AG08395 (cell line): ENCODE measurements around the gene CTNNA1.

Experiments
- DNase-seq: peaks from one replicate; pipeline ENCODE4 v3.0.0; 2012; ENCODE audit warnings: mixed read lengths, low spot score

CTNNA1 gene

GRCh38 chr5:138932171-138932810 is 179.1 kb downstream of the CTNNA1 start:
- no peak for DNase-seq

DNA sequence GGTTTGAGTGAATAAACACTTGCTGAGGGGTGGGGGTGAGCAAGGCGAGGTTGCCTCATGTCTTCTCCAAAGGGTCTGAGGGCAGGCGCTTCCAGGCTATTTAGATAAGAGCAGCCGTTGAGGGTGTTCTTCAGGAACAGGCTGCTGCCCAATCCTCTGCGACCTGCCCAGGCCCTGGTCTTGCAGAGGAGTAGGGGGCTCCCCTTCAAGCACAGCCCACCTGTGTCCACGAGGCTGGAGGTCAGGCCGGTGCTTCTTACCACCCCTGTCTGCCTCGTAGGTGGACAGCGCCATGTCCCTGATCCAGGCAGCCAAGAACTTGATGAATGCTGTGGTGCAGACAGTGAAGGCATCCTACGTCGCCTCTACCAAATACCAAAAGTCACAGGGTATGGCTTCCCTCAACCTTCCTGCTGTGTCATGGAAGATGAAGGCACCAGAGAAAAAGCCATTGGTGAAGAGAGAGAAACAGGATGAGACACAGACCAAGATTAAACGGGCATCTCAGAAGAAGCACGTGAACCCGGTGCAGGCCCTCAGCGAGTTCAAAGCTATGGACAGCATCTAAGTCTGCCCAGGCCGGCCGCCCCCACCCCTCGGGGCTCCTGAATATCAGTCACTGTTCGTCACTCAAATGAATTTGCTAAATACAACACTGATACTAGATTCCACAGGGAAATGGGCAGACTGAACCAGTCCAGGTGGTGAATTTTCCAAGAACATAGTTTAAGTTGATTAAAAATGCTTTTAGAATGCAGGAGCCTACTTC is 180.5 kb downstream of the CTNNA1 start:
- no peak for DNase-seq

DNA sequence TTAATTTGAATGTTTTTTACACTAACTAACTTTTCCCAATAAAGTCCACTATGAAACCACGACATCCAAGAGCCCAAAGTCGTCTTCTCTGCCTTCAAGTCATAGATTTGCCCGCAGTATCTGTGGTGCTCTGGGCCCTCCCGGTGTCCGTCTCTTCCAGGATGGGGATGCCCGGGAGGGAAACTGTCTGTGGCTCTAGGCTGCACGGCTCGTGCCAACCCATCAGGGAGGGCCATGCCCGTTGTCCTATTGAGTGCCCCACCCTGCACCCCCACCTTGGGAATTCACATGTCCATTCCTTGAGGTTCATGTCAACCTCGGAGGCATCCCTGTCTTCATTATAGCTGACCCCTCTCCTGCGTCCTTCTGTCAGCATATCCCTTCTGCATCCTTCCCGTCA is 181.7 kb downstream of the CTNNA1 start:
- DNase-seq = no peak

GRCh38 chr5:138935466-138935865 is 182.2 kb downstream of the CTNNA1 start:
- DNase-seq = no peak

GRCh38 chr5:138936225-138936967 is 183.2 kb downstream of the CTNNA1 start:
- no peak for DNase-seq

DNA sequence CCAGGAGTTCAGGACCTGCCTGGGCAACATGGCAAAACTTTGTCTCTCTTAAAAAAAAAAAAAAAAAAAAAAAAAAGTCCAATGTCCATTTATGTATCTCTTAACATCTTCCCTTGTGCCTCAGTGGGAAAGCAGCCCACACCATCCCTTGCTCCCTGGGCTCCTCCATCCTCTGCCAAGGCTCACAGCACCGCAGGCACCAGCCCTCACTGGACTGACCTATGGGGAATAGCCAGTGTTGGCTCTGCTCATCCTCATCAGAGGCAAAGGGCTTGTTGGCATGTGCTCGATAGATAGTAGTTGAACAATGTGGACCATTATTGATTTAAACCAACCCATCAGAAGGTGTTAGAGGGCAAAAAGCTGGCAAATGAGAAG is 183.7 kb downstream of the CTNNA1 start:
- DNase-seq = no peak

GRCh38 chr5:138937392-138938387 is 184.5 kb downstream of the CTNNA1 start:
- no peak for DNase-seq

GRCh38 chr5:138938526-138938925 is 185.3 kb downstream of the CTNNA1 start:
- no peak for DNase-seq

DNA sequence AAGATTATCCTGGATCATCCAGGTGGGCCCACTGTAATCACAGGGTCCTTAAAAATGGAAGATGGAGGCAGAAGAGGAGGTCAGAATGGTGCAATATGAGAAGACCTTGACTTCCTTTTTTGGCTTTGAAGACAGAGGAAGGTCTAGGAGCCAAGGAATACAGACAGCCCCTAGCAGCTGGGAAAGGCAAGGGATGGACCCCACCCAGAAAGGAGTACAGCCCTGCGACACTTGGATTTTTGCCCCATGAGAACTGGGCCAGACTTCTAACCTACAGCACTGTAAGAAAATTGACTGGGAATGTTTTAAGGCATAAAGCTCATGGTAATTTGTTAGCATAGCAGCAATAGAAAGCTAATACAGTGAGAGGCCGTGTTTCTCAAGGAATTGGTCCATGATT is 188.8 kb downstream of the CTNNA1 start:
- DNase-seq = no peak

DNA sequence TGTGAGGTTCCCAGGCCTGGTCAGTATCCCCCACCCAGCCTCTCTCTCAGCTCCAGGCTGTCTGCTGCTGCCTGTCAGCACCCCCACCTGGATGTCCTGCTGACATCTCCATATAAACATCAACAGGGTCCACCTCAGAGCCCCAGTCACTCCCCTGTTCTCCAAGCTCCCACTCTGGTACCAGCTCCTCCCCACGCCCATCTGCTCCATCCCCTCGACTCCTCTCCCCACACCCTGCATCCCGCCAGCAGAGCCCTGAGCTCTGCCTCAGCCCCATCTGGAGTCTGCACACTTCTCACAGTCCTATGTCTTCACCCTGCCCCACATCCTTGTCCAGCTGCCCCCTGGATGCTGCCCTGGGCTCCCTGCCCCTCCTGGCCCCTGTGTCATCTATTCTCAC is 189.6 kb downstream of the CTNNA1 start:
- DNase-seq = no peak

GRCh38 chr5:138943599-138944173 is 190.5 kb downstream of the CTNNA1 start:
- DNase-seq = no peak

GRCh38 chr5:138944527-138945322 is 191.5 kb downstream of the CTNNA1 start:
- no peak for DNase-seq

- DNase-seq = no peak
These were observed 192.4 kb downstream of the CTNNA1 start for GRCh38 chr5:138945421-138946240.

GRCh38 chr5:138946241-138946623 is 193.0 kb downstream of the CTNNA1 start:
- DNase-seq = no peak

- no peak for DNase-seq
These were observed 193.8 kb downstream of the CTNNA1 start for GRCh38 chr5:138946831-138947560.

DNA sequence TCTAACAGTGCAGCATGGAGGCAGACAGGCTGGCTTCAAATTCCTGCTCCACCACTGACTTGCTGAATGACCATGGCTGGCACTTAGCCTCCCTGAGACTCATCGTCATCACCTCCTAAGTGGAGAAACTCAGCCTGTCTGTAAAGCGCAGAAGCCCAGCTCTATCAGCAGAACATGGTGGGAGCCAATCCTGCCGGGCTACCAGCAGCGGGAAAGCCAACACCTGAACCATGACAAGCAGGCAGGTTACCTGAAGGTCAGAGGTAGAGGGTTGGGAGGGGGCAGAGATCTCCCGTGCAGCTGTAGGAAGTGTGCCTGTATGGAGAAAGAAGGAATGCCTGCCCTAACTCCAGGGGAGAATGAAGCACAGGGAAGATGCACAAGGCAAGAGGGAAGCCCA is 194.6 kb downstream of the CTNNA1 start:
- DNase-seq = no peak

GRCh38 chr5:138948471-138949222 is 195.4 kb downstream of the CTNNA1 start:
- no peak for DNase-seq

GRCh38 chr5:138949223-138949574 is 196.0 kb downstream of the CTNNA1 start:
- no peak for DNase-seq
